LNCaP clone FGC (cell line): ENCODE data around the gene CCDC9.
"Not testable (repeated sequence)": the region's sequence is repeated elsewhere in the genome, so short reads cannot be mapped to it uniquely, and the experiment has no call there.

Source experiments
- DNase-seq: peaks from one replicate; pipeline ENCODE4 v3.0.0-alpha.2; 2011; ENCODE audit warnings: low read depth
- H3K4me3 ChIP-seq: 2 replicates; pipeline ENCODE4 v1.5.1; 2011; ENCODE audit warnings: mild to moderate bottlenecking, low read depth, low read length, control low read depth
- TF ChIP-seq, protein P1 (sequence below): IDR thresholded peaks from 2 replicates; pipeline ENCODE4 v1.5.1; 2012; ENCODE audit warnings: mild to moderate bottlenecking; ENCODE audit not compliant: control insufficient read depth, insufficient read depth; ENCODE audit errors: extremely low read depth

CCDC9 gene

DNA sequence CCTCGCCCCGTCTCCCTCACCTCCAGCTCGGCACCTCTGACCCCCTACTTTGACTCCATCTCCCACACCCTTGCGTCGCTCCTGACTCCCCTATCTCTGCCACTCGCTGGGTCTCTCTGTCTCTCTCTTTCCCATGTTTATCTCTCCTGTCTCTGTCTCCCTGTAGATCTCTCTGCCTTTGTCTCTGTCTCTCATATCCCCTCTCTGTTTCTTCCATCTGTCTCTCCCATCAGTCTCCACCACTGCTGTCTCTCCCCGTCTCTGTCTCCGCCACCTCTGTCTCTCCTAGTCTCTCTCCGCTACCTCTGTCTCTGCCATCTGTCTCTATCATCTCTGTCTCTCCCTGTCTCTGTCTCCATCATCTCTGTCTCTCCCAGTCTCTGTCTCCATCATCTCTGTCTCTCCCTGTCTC is 13.0 kb upstream of the CCDC9 start:
- no peak for DNase-seq
- TF ChIP-seq, protein P1, sequence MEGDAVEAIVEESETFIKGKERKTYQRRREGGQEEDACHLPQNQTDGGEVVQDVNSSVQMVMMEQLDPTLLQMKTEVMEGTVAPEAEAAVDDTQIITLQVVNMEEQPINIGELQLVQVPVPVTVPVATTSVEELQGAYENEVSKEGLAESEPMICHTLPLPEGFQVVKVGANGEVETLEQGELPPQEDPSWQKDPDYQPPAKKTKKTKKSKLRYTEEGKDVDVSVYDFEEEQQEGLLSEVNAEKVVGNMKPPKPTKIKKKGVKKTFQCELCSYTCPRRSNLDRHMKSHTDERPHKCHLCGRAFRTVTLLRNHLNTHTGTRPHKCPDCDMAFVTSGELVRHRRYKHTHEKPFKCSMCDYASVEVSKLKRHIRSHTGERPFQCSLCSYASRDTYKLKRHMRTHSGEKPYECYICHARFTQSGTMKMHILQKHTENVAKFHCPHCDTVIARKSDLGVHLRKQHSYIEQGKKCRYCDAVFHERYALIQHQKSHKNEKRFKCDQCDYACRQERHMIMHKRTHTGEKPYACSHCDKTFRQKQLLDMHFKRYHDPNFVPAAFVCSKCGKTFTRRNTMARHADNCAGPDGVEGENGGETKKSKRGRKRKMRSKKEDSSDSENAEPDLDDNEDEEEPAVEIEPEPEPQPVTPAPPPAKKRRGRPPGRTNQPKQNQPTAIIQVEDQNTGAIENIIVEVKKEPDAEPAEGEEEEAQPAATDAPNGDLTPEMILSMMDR: no peak
- no peak overlapping the region; the same call in 1 of the 2 replicates for H3K4me3 ChIP-seq

DNA sequence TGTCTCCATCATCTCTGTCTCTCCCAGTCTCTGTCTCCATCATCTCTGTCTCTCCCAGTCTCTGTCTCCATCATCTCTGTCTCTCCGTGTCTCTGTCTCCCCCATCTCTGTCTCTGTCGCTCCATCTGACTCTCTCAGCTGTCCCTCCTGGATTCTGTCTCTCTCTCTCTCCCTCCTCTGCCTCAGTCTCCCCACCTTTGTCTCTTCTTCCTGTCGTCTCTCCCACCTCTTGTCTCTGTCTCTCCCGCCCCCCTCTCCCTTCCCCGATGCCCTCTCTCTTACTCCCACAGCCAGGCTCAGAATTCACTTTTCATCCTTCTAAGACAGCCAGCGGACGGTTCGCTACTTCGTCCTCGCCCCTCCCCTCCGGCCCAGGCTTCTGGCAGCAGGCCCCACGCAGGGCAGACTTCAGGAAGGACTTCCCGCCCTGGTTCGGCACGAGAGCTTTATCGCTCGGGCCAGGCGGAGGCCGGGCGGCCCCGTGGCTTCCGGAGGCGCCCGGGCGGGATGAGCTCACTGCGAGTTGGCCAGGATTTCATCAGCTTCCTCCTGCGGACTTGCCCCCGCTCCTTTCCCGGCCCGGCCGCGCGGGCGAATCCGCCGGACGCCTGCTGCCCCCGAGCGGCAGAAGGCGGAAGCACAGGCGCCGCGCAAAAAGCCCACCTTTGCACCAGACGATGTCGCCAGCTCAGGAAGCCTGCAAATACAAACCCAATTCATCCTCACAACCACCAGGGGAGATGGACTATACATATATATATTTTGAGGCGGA is 12.4 kb upstream of the CCDC9 start:
- TF ChIP-seq, protein P1: peak; percentile 69
- peak overlapping the region; percentile 16 for H3K4me3 ChIP-seq

DNA sequence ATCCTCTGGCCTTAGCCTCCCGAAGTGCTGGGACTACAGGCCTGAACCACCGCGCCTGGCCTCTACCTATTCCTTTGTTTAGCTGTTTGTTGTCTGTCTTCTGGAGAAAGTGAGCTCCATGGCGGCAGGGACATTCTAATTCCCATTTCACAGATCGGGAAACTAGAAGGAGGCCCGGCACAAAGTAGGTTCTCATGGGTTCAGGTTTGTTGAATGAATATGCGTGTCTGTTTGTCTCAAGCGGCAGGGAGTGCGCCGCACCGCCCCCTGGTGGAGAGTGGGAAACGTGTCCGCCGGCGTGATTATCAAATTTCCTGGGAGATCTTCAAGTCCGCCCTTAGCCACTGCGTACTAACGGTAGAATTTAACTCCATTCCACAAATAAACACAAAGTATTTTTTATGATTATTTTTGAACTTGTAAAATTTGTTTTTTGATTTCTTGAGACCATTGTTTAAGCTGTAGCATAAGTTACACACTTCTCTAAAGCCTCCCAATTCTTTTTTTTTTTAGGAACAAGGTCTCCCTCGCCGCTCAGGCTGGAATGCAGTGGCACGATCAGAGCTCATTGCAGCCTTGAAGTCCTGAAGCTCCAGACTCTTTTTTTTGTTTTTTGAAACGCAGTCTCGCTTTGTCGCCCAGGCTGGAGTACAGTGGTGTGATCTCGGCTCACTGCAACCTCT is 8.9 kb upstream of the CCDC9 start:
- no peak for DNase-seq
- TF ChIP-seq, protein P1: peak; percentile 44
- H3K4me3 ChIP-seq: no peak overlapping the region

More for the DNA sequence above, 12.4 kb upstream of the CCDC9 start:
- peak; percentile 50 for DNase-seq

DNA sequence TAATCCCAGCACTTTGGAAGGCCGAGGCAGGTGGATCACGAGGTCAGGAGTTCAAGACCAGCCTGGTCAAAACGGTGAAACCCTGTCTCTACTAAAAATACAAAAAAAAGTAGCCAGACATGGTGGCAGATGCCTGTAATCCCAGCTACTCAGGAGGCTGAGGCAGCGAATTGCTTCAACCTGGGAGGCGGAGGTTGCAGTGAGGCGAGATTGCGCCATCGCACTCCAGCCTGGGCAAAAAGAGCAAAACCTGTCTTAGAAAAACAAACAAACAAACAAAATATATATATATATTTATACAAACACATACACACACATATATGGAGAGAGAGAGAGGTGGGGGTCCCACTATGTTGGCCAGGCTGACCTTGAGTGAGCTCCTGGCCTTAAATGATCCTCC is 3.3 kb upstream of the CCDC9 start:
- not testable (repeated sequence) for H3K4me3 ChIP-seq, DNase-seq

DNA sequence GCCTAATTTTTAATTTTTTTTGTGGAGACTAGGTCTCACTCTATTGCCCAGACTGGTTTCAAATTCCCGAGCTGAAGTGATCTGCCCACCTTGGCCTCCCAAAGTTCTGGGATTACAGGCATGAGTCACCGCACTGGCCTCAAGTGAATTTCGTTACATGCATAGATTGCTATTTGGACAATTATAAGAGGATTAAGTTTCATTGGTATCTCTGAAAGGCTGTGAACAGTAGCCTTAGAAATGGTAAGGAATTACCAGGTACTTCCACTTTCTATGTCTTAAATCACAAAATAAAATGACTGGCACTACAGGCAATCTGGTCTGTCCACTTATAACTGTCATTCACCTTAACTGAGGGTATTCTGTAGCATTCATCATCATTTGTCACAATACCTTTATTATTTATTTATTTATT is 2.9 kb upstream of the CCDC9 start:
- TF ChIP-seq, protein P1: no peak
- H3K4me3 ChIP-seq: no peak overlapping the region
- no peak for DNase-seq

DNA sequence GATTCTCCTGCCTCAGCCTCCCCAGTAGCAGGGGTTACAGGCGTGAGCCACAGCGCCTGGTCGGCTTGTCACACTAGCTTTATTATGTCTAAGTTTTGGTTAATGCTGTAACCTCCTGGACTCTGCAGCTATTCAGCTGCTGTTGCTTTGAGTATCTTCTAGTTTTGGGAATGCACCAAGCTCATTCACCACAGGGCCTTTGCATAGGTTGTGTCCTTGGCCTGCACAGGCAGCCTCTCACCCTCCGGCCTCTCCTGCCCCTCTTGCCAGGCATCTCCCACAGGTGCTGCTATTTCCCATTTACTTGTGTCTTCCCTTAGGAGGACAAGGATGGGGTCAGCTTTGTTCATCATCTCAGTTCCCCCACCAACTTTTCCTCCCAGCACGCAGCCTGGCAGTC is 2.4 kb upstream of the CCDC9 start:
- no peak for DNase-seq
- TF ChIP-seq, protein P1: no peak
- H3K4me3 ChIP-seq: no peak overlapping the region

DNA sequence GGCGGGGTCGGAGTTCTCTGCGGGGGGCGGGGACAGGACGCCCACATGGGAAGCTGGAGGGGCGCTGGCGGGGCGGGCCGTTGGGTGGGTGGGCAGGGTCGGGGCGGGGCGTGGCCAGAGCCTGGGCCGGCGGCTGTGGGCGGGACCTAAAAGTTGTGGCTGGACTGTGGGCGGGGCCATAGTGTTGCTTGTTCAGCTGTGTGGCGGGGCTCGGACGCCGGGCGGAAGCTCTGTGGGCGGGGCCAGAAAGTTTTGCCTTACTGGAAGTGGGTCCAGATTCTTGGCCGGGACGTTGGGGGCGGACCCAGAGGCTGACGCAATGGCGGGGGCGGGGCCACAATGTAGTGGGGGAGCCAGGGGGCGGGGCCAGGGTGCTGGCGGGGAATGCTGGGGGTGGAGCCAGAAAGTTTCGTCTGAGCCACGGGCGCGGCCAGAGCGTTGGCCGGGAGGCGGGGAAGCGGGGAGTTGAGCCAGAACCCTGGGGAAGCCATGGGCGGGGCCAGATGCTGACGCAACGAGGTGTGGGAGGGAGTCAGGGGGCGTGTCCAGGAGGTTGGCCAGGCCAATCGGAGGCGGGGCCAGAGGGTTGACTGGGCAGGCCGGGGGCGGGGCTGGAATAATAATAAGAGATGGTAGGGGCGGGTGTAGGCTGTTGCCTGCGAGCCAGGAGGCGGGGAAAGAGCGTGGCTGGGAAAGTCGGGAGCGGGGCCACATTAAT is 527 bp downstream of the CCDC9 start:
- H3K4me3 ChIP-seq: 0 out of 2 replicates have a peak overlapping the region, but pooled peaks have one; percentile 7
- TF ChIP-seq, protein P1: no peak
- DNase-seq: peak; percentile 74
